ENCODE measurements around the gene STAT5B. TPM values are rescaled to one million over a fixed set of nuclear protein-coding genes. Genes with fewer than 3 reads are reported as not detected.
"Not testable (repeated sequence)": the region's sequence is repeated elsewhere in the genome, so short reads cannot be mapped to it uniquely, and the experiment has no call there.

The STAT5B gene
- total RNA-seq, 1 donor from 2014 or later, result 49.2 TPM

DNA sequence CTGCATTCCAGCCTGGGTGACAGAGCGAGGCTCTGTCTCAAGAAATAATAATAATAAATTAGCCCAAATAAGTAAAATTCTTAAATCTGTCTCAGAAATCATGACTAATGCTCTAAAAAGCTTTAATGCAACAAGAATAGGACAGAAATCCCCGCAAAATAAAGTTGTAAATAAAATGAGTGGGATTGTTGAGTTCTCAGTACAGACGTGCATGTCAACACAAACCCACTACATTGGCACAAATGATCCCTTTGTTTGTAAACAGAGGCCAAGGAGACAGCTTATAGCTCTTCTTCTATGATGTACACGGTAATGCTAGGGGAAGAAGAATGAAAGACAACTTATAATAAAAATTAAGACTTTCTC, 6.0 kb downstream of the STAT5B start:
- DNase-seq (ENCODE audit: low read depth, low spot score), result no peak
- TF ChIP-seq, protein P1, sequence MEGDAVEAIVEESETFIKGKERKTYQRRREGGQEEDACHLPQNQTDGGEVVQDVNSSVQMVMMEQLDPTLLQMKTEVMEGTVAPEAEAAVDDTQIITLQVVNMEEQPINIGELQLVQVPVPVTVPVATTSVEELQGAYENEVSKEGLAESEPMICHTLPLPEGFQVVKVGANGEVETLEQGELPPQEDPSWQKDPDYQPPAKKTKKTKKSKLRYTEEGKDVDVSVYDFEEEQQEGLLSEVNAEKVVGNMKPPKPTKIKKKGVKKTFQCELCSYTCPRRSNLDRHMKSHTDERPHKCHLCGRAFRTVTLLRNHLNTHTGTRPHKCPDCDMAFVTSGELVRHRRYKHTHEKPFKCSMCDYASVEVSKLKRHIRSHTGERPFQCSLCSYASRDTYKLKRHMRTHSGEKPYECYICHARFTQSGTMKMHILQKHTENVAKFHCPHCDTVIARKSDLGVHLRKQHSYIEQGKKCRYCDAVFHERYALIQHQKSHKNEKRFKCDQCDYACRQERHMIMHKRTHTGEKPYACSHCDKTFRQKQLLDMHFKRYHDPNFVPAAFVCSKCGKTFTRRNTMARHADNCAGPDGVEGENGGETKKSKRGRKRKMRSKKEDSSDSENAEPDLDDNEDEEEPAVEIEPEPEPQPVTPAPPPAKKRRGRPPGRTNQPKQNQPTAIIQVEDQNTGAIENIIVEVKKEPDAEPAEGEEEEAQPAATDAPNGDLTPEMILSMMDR (conservative IDR thresholded peaks at IDR 0.05), result no peak
- Mint-ChIP-seq H3K9me3 (no peaks in the 10 kb centered on the region), H3K36me3 (ENCODE audit: low read depth) (no peaks in the 10 kb centered on the region), H3K27me3 (ENCODE audit: low read depth) (no peaks in the 10 kb centered on the region), H3K27ac (ENCODE audit: unreplicated experiment) (no peak overlapping the region), H3K4me3 (no peak overlapping the region), H3K4me1 (peaks cover 29% of the 10 kb centered on the region)

- Mint-ChIP-seq H3K4me1 (peaks cover 12% of the 10 kb centered on the region), H3K27me3 (ENCODE audit: low read depth) (no peaks in the 10 kb centered on the region), H3K36me3 (ENCODE audit: low read depth) (no peaks in the 10 kb centered on the region), H3K4me3 (no peak overlapping the region), H3K27ac (ENCODE audit: unreplicated experiment) (no peak overlapping the region), H3K9me3 (no peaks in the 10 kb centered on the region)
- TF ChIP-seq, protein P1 (conservative IDR thresholded peaks at IDR 0.05), result no peak
- DNase-seq (ENCODE audit: low read depth, low spot score), result no peak
Measured at GRCh38 chr17:42268236-42268635, 8.0 kb downstream of the STAT5B start.

- Mint-ChIP-seq H3K4me3 (no peak overlapping the region), H3K27me3 (ENCODE audit: low read depth) (no peaks in the 10 kb centered on the region), H3K36me3 (ENCODE audit: low read depth) (no peaks in the 10 kb centered on the region), H3K9me3 (no peaks in the 10 kb centered on the region), H3K4me1 (peaks cover 12% of the 10 kb centered on the region), H3K27ac (ENCODE audit: unreplicated experiment) (no peak overlapping the region)
- TF ChIP-seq, protein P1 (conservative IDR thresholded peaks at IDR 0.05), result no peak
- DNase-seq (ENCODE audit: low read depth, low spot score), result no peak
Measured at GRCh38 chr17:42266918-42267766, 9.0 kb downstream of the STAT5B start.

DNA sequence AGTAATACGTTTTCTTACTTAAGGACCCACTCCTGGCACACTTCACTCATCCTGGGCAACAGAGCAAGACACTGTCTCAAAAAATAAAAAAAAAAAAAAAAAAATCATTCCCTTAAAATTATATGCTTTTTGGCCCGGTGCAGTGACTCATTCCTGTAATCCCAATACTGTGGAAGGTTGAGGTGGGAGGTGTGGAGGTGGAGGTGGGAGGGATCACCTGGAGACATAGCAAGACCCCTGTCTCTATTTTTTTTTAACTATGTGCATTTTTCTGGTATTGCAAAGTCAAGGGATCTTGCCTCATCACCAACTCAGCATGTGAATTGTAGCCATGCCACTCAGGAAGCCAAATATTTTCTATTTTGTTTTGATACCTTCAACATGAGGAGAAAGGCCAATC, 9.7 kb downstream of the STAT5B start:
- TF ChIP-seq, protein P1 (conservative IDR thresholded peaks at IDR 0.05), result no peak
- Mint-ChIP-seq H3K9me3 (no peaks in the 10 kb centered on the region), H3K4me1 (peaks cover 9% of the 10 kb centered on the region), H3K27ac (ENCODE audit: unreplicated experiment) (no peak overlapping the region), H3K27me3 (ENCODE audit: low read depth) (no peaks in the 10 kb centered on the region), H3K36me3 (ENCODE audit: low read depth) (no peaks in the 10 kb centered on the region), H3K4me3 (no peak overlapping the region)
- DNase-seq (ENCODE audit: low read depth, low spot score), result no peak

- not testable (repeated sequence) for H3K27ac Mint-ChIP-seq (ENCODE audit: unreplicated experiment); H3K4me1 Mint-ChIP-seq; H3K4me3 Mint-ChIP-seq; DNase-seq (ENCODE audit: low read depth, low spot score); H3K36me3 Mint-ChIP-seq (ENCODE audit: low read depth); H3K27me3 Mint-ChIP-seq (ENCODE audit: low read depth); H3K9me3 Mint-ChIP-seq
Measured at GRCh38 chr17:42264366-42264765, 11.8 kb downstream of the STAT5B start.

DNA sequence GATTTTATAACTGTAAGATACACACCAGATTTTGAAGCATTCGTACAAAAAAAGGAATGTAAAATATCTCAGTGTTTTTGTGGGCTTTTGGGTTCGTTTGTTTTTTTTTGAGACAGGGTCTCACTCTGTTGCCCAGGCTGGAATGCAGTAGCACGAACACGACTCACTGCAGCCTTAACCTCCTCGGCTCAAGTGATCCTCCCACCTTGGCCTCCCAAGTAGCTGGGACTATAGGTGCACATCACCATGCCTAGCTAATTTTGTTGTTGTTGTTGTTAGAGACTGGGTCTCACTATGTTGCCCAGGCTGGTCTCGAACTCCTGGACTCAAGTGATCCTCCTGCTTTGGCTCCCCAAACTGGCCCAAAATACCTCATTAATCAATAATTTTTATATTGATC, 15.9 kb downstream of the STAT5B start:
- H3K4me3 Mint-ChIP-seq, result no peak overlapping the region
- no peaks in the 10 kb centered on the region for H3K9me3 Mint-ChIP-seq
- no peaks in the 10 kb centered on the region for H3K4me1 Mint-ChIP-seq
- TF ChIP-seq, protein P1 (conservative IDR thresholded peaks at IDR 0.05), result no peak
- no peak overlapping the region for H3K27ac Mint-ChIP-seq (ENCODE audit: unreplicated experiment)
- no peaks in the 10 kb centered on the region for H3K36me3 Mint-ChIP-seq (ENCODE audit: low read depth)
- H3K27me3 Mint-ChIP-seq (ENCODE audit: low read depth), result no peaks in the 10 kb centered on the region
- no peak for DNase-seq (ENCODE audit: low read depth, low spot score)

Data from neural crest cell (in vitro differentiated cells).